BJ (cell line): ENCODE results near the gene ADCY3. TPM values are rescaled to one million over a fixed set of nuclear protein-coding genes. Genes with fewer than 3 reads are reported as not detected.

Experiments used
- CTCF ChIA-PET: fragments of 350-600 bp; formaldehyde crosslinking; extraction: SDS; loops from one replicate; lab custom pipeline; 2021; ENCODE audit warnings: antibody characterized with exemption, inconsistent platforms; lab: Yijun Ruan, JAX
- POLR2A ChIA-PET: fragments of 300-600 bp; sonication (Branson Sonifier 250); formaldehyde crosslinking; extraction: SDS; loops from one replicate; lab custom pipeline; 2021; ENCODE audit warnings: antibody characterized with exemption; lab: Charles Lee
- DNase-seq: peaks from one replicate; pipeline ENCODE4 v3.0.0-alpha.2; 2011; ENCODE audit warnings: low read depth
- H3K27me3 ChIP-seq: 2 replicates; pipeline ENCODE4 v1.6.0; 2011; ENCODE audit warnings: low read length; ENCODE audit not compliant: control insufficient read depth, insufficient read depth
- H3K36me3 ChIP-seq: 2 replicates; pipeline ENCODE4 v1.5.1; 2011; ENCODE audit warnings: low read length; ENCODE audit not compliant: control insufficient read depth, insufficient read depth
- H3K4me3 ChIP-seq: 2 replicates; pipeline ENCODE4 v1.5.1; 2011; ENCODE audit warnings: low read depth, mild to moderate bottlenecking, control low read depth, low read length
- polyA plus RNA-seq: library from polyadenylated mRNA; depleted of rRNA; stranded (reverse); fragments of >200 nt; gene quantifications from 2 replicates; pipeline ENCODE4 v1.2.3, GENCODE V29; 2011
- TF ChIP-seq, protein P1 (sequence below): IDR thresholded peaks from 2 replicates; pipeline ENCODE4 v1.5.1; 2011; ENCODE audit warnings: low read depth, mild to moderate bottlenecking, control low read depth, inconsistent platforms, low read length, moderate library complexity; ENCODE audit not compliant: insufficient read depth

Gene ADCY3
- polyA plus RNA-seq, 1 experiment: 73.3 TPM

DNA sequence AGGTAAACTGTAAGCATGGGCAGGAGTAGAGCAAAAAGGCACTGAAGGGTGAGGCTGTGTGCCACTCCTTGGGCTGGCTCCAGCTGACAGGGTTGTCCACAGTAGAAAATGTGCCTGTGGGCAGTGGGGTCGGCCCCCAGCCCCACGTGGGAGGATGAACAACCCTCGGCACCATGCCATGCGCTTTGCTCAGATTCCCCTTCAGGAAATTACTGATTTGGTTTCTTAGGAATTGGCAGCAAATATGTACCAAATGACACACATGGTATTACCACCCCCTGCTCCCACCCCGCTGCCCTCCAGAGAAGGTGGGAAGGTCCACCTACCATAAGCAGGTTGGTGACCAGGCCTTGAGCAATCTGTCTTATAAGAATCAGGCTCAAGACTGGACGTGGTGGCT lies 13.6 kb downstream of the ADCY3 start:
- CTCF ChIA-PET: no interaction called here
- no peaks in the 10 kb centered on the region for H3K27me3 ChIP-seq
- no peaks in the 10 kb centered on the region for H3K36me3 ChIP-seq
- H3K4me3 ChIP-seq: no peak overlapping the region
- TF ChIP-seq, protein P1, sequence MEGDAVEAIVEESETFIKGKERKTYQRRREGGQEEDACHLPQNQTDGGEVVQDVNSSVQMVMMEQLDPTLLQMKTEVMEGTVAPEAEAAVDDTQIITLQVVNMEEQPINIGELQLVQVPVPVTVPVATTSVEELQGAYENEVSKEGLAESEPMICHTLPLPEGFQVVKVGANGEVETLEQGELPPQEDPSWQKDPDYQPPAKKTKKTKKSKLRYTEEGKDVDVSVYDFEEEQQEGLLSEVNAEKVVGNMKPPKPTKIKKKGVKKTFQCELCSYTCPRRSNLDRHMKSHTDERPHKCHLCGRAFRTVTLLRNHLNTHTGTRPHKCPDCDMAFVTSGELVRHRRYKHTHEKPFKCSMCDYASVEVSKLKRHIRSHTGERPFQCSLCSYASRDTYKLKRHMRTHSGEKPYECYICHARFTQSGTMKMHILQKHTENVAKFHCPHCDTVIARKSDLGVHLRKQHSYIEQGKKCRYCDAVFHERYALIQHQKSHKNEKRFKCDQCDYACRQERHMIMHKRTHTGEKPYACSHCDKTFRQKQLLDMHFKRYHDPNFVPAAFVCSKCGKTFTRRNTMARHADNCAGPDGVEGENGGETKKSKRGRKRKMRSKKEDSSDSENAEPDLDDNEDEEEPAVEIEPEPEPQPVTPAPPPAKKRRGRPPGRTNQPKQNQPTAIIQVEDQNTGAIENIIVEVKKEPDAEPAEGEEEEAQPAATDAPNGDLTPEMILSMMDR: no peak
- POLR2A ChIA-PET: no interaction called here
- DNase-seq: no peak

DNA sequence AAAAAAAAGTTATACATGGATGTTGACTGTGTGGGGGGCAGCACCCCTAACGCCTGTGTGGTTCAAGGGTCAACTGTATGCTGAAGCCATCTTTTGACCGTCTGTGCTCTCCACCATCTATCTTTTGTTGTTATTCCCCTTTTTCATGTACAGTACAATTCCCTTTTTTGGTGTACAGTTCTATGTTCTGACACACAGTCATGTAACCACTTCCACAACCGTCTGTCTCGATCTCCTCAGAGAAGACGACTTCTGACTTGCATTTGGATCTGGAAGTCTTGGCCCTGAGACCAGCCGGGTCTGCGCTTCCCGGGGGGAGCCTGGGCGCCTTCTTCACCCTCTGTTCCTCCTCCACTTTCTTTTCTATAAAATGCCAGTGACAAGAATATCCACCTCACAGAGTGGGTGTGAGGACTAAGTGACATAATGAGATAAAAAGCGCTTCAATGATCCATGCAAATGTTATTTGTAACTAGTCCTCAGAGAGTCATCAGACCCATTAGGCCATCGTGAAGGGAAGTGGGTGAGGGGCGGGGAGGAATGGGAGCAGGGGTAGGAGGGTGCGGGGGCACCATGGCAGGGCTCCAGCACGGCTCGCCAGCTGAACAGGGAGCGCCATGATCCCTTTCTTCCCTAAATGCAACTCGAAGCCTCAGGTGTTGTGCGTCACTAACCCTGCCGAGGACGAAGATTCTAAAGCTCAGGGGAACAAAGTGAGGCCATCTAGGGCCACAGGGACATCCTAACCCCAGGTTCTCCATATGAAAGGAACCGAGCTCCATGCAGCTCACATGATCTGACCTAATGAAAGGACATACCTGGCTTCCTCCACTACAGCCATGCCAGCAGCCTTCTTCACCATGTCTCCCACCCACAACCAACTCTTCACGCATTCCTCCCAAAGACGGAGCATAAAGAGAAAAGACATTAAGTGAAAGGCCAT lies 16.6 kb downstream of the ADCY3 start:
- TF ChIP-seq, protein P1: no peak
- CTCF ChIA-PET: no interaction called here

DNA sequence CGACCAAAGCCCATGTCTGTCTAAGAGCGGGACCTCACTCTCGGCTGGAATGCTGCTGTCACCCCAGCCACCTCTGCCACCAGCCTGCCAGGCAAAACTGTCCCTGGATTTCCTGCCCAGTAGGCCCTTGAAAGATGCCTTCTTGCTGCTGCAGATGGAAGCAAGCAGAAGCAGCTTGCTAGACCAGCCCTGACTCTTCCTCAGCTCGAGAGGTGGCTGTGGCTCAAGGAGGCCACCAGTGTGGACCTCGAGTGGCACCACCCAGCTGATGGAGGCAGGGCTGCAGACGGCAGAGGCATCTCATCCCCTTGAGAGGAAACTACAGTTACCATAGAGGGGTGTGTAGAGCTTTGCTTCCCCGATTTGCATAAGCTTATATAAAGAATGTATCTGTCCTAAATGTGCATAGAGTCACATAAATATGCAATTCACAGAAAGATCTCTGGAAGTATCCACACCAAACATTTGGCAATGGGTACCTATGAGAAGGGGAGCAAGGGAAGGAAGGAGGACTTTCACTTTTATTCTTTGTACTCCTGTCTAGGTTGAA lies 20.6 kb downstream of the ADCY3 start:
- CTCF ChIA-PET: no interaction called here
- no peak for DNase-seq
- no peak overlapping the region for H3K4me3 ChIP-seq
- TF ChIP-seq, protein P1: no peak
- no peaks in the 10 kb centered on the region for H3K27me3 ChIP-seq
- POLR2A ChIA-PET: no interaction called here
- peaks cover 2% of the 10 kb centered on the region; the same call in 1 of the 2 replicates for H3K36me3 ChIP-seq

More for the DNA sequence above, 16.6 kb downstream of the ADCY3 start:
- H3K27me3 ChIP-seq: no peaks in the 10 kb centered on the region
- H3K4me3 ChIP-seq: no peak overlapping the region
- peaks cover 2% of the 10 kb centered on the region; the same call in 1 of the 2 replicates for H3K36me3 ChIP-seq
- POLR2A ChIA-PET: no interaction called here
- no peak for DNase-seq

DNA sequence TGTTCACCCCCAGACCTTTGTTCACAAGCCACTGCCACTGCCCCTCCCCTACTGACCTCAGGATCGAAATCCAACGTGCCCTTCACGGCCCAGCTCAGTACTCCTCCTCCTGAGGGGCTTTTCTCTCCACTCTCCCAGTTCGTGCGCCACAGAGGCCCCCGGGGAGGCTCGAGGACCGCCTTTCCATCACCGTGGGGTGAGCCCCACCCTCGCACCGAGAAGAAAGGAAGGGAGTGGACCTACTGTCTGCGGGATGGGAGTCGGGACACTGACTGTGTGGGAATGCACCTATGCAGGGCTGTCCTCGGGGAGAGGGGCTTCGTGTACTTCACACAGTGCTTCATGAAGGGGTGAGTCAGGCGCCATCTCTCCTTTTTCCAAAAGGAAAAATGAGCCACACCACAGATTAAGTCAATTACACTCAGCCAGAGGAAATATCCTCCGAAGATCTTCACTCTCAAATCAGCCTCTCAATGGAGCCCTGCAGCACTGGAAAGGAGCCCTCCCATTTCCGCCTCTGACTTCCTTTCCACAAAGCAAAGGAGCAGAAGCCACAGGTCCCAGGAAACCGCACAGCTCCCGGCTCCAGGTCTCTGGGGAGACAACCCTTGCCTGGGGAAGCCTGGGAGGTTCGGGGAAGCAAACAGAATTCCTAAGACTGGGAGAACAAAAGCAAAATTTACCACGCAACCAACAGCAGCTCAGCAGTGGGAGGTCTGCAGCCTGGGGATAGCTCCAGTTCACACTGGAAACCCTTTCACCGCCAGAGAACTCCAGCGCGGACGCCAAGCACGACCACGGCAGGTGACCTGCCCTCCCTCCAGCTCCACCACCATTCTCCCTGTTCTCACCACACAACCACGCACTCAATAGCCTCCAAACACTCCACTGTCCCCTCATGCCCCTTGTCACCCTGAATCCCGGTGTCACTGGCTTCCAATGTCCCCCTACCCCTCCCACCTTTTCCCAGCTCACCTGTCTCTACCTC lies 21.6 kb downstream of the ADCY3 start:
- no peaks in the 10 kb centered on the region for H3K27me3 ChIP-seq
- ChIA-PET CTCF (no interaction called here), POLR2A (no interaction called here)
- TF ChIP-seq, protein P1: no peak
- no peak overlapping the region for H3K4me3 ChIP-seq
- H3K36me3 ChIP-seq: peaks cover 2% of the 10 kb centered on the region; the same call in 1 of the 2 replicates
- DNase-seq: no peak

DNA sequence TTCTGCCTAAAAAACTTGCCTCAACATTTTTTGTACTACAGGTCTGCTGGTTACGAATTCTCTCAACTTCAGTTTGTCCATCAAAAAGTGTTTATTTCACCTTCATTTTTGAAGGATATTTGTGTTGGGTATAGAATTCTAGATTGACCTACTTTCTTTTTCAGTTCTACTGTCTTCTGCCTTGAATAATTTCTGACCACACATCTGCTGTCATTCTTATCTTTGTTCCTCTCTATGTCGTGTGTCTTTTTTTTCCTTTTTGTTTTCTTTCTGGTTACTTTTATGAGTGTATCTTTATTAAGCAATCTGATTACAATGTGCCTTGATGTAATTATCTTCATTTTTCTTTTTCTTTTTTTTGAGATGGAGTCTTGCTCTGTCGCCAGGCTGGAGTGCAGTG lies 25.3 kb downstream of the ADCY3 start:
- peaks cover 2% of the 10 kb centered on the region; the same call in 1 of the 2 replicates for H3K36me3 ChIP-seq
- TF ChIP-seq, protein P1: no peak
- ChIA-PET CTCF (no interaction called here), POLR2A (no interaction called here)
- no peak for DNase-seq
- H3K4me3 ChIP-seq: no peak overlapping the region
- H3K27me3 ChIP-seq: no peaks in the 10 kb centered on the region
